HepG2 (cell line): ENCODE measurements around the gene KIF13A. TPM values are rescaled to one million over a fixed set of nuclear protein-coding genes. Genes with fewer than 3 reads are reported as not detected.

ENCODE experiments used
- ONECUT2 ChIP-seq: sonication (generic); formaldehyde crosslinking; IDR thresholded peaks from 2 replicates; pipeline ENCODE4 v1.4.0; 2020; ENCODE audit warnings: missing genetic modification reagents
- REST ChIP-seq, 2 experiments: IDR thresholded peaks; 2 replicates each; pipeline ENCODE4 v1.6.1; 2011 to 2012; ENCODE audit warnings: low read length in 2 of 2, borderline replicate concordance in 1 of 2, low read depth in 1 of 2, mild to moderate bottlenecking in 1 of 2, moderate library complexity in 1 of 2
- REXO4 ChIP-seq: sonication (generic); formaldehyde crosslinking; IDR thresholded peaks from 2 replicates; pipeline ENCODE4 v1.8.0; 2022; ENCODE audit warnings: missing genetic modification reagents, mild to moderate bottlenecking, borderline replicate concordance
- ZNF143 ChIP-seq: sonication (generic); formaldehyde crosslinking; IDR thresholded peaks from 2 replicates; pipeline ENCODE4 v1.4.0; 2020; ENCODE audit warnings: missing genetic modification reagents
- ZNF543 ChIP-seq: sonication (generic); formaldehyde crosslinking; IDR thresholded peaks from 2 replicates; pipeline ENCODE4 v1.4.0; 2020; ENCODE audit warnings: mild to moderate bottlenecking, missing genetic modification reagents
- ZSCAN22 ChIP-seq: sonication (generic); formaldehyde crosslinking; IDR thresholded peaks from 2 replicates; pipeline ENCODE4 v1.4.0; 2020; ENCODE audit warnings: mild to moderate bottlenecking, missing genetic modification reagents
- polyA plus RNA-seq, 8 experiments: library from polyadenylated mRNA; depleted of rRNA in 3 of 8; stranded (reverse) in 7 of 8; unstranded in 1 of 8; fragments of >200 nt; fragmentation: Illumina TruSeq in 4 of 8; extraction: Trizol in 4 of 8; gene quantifications; 2 replicates each; pipeline versions ENCODE4 v1.2.1 to v1.2.3, GENCODE V29; 2011 to 2016; ENCODE audit warnings: low read depth in 4 of 8, missing spikeins in 1 of 8, mixed read lengths in 1 of 8; ENCODE audit not compliant: insufficient read depth in 1 of 8
- total RNA-seq, 5 experiments: library from RNA; depleted of rRNA; stranded (reverse); fragments of >200 nt; fragmentation: Illumina TruSeq; extraction: Trizol; gene quantifications; 2 replicates each; pipeline ENCODE4 v1.2.3, GENCODE V29; 2016; ENCODE audit warnings: low read depth in 1 of 5
- TF ChIP-seq, protein P1 (sequence below), 2 experiments: sonication (generic) in 1 of 2; formaldehyde crosslinking in 1 of 2; IDR thresholded peaks; 2 replicates each; pipeline versions ENCODE4 v1.5.1 to v1.6.1; 2011 to 2020; ENCODE audit warnings: borderline replicate concordance in 1 of 2, low read depth in 1 of 2, low read length in 1 of 2, mild to moderate bottlenecking in 1 of 2, missing genetic modification reagents in 1 of 2, moderate library complexity in 1 of 2
- TF ChIP-seq, protein P2 (sequence below): sonication (generic); formaldehyde crosslinking; conservative IDR thresholded peaks from 2 replicates; pipeline ENCODE4 v1.4.0; 2020; ENCODE audit warnings: missing genetic modification reagents
- TF ChIP-seq, protein P3 (sequence below): sonication (generic); formaldehyde crosslinking; IDR thresholded peaks from 2 replicates; pipeline ENCODE4 v1.5.1; 2020; ENCODE audit warnings: mild to moderate bottlenecking, missing genetic modification reagents, borderline replicate concordance
- TF ChIP-seq, protein P4 (sequence below): sonication (generic); formaldehyde crosslinking; IDR thresholded peaks from 2 replicates; pipeline ENCODE4 v1.5.0; 2020; ENCODE audit warnings: mild to moderate bottlenecking, missing genetic modification reagents

Gene KIF13A
- total and polyA plus RNA-seq, 2 of the 13 experiments (the other 11 are each of a cell fraction or from before 2014, with no cell fraction given) = 21.1 to 37.2 TPM

- TF ChIP-seq, protein P1, sequence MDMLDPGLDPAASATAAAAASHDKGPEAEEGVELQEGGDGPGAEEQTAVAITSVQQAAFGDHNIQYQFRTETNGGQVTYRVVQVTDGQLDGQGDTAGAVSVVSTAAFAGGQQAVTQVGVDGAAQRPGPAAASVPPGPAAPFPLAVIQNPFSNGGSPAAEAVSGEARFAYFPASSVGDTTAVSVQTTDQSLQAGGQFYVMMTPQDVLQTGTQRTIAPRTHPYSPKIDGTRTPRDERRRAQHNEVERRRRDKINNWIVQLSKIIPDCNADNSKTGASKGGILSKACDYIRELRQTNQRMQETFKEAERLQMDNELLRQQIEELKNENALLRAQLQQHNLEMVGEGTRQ (IDR thresholded peaks at IDR 0.05; ENCODE audit: low read depth, low read length) = no peak
- TF ChIP-seq, protein P1 (CRISPR knock-in tag; IDR thresholded peaks at IDR 0.05; ENCODE audit: borderline replicate concordance) = no peak
- TF ChIP-seq, protein P2, sequence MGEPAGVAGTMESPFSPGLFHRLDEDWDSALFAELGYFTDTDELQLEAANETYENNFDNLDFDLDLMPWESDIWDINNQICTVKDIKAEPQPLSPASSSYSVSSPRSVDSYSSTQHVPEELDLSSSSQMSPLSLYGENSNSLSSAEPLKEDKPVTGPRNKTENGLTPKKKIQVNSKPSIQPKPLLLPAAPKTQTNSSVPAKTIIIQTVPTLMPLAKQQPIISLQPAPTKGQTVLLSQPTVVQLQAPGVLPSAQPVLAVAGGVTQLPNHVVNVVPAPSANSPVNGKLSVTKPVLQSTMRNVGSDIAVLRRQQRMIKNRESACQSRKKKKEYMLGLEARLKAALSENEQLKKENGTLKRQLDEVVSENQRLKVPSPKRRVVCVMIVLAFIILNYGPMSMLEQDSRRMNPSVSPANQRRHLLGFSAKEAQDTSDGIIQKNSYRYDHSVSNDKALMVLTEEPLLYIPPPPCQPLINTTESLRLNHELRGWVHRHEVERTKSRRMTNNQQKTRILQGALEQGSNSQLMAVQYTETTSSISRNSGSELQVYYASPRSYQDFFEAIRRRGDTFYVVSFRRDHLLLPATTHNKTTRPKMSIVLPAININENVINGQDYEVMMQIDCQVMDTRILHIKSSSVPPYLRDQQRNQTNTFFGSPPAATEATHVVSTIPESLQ (CRISPR knock-in tag) = no peak
- TF ChIP-seq, protein P3, sequence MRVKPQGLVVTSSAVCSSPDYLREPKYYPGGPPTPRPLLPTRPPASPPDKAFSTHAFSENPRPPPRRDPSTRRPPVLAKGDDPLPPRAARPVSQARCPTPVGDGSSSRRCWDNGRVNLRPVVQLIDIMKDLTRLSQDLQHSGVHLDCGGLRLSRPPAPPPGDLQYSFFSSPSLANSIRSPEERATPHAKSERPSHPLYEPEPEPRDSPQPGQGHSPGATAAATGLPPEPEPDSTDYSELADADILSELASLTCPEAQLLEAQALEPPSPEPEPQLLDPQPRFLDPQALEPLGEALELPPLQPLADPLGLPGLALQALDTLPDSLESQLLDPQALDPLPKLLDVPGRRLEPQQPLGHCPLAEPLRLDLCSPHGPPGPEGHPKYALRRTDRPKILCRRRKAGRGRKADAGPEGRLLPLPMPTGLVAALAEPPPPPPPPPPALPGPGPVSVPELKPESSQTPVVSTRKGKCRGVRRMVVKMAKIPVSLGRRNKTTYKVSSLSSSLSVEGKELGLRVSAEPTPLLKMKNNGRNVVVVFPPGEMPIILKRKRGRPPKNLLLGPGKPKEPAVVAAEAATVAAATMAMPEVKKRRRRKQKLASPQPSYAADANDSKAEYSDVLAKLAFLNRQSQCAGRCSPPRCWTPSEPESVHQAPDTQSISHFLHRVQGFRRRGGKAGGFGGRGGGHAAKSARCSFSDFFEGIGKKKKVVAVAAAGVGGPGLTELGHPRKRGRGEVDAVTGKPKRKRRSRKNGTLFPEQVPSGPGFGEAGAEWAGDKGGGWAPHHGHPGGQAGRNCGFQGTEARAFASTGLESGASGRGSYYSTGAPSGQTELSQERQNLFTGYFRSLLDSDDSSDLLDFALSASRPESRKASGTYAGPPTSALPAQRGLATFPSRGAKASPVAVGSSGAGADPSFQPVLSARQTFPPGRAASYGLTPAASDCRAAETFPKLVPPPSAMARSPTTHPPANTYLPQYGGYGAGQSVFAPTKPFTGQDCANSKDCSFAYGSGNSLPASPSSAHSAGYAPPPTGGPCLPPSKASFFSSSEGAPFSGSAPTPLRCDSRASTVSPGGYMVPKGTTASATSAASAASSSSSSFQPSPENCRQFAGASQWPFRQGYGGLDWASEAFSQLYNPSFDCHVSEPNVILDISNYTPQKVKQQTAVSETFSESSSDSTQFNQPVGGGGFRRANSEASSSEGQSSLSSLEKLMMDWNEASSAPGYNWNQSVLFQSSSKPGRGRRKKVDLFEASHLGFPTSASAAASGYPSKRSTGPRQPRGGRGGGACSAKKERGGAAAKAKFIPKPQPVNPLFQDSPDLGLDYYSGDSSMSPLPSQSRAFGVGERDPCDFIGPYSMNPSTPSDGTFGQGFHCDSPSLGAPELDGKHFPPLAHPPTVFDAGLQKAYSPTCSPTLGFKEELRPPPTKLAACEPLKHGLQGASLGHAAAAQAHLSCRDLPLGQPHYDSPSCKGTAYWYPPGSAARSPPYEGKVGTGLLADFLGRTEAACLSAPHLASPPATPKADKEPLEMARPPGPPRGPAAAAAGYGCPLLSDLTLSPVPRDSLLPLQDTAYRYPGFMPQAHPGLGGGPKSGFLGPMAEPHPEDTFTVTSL (CRISPR knock-in tag) = peak; percentile 97; the same call in 1 of the 2 replicates
- TF ChIP-seq ONECUT2 (no peak), ZSCAN22 (CRISPR knock-in tag) (no peak), REXO4 (no peak), ZNF543 (CRISPR knock-in tag) (no peak), REST (IDR thresholded peaks at IDR 0.05; ENCODE audit: borderline replicate concordance in 1 of 2, low read depth in 1 of 2, low read length in 2 of 2) (no peak), ZNF143 (no peak)
- TF ChIP-seq, protein P4, sequence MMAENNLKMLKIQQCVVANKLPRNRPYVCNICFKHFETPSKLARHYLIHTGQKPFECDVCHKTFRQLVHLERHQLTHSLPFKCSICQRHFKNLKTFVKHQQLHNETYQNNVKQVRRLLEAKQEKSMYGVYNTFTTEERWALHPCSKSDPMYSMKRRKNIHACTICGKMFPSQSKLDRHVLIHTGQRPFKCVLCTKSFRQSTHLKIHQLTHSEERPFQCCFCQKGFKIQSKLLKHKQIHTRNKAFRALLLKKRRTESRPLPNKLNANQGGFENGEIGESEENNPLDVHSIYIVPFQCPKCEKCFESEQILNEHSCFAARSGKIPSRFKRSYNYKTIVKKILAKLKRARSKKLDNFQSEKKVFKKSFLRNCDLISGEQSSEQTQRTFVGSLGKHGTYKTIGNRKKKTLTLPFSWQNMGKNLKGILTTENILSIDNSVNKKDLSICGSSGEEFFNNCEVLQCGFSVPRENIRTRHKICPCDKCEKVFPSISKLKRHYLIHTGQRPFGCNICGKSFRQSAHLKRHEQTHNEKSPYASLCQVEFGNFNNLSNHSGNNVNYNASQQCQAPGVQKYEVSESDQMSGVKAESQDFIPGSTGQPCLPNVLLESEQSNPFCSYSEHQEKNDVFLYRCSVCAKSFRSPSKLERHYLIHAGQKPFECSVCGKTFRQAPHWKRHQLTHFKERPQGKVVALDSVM (CRISPR knock-in tag) = no peak
Observed at GRCh38 chr6:17932330-17932852, 55.0 kb downstream of the KIF13A start (continued).
